ENCODE results near the gene GNAI2. TPM values are rescaled to one million over a fixed set of nuclear protein-coding genes. Genes with fewer than 3 reads are reported as not detected.

GNAI2 gene
- polyA plus RNA-seq, 4 donors = 23.9 to 117 (median 81.9) TPM

DNA sequence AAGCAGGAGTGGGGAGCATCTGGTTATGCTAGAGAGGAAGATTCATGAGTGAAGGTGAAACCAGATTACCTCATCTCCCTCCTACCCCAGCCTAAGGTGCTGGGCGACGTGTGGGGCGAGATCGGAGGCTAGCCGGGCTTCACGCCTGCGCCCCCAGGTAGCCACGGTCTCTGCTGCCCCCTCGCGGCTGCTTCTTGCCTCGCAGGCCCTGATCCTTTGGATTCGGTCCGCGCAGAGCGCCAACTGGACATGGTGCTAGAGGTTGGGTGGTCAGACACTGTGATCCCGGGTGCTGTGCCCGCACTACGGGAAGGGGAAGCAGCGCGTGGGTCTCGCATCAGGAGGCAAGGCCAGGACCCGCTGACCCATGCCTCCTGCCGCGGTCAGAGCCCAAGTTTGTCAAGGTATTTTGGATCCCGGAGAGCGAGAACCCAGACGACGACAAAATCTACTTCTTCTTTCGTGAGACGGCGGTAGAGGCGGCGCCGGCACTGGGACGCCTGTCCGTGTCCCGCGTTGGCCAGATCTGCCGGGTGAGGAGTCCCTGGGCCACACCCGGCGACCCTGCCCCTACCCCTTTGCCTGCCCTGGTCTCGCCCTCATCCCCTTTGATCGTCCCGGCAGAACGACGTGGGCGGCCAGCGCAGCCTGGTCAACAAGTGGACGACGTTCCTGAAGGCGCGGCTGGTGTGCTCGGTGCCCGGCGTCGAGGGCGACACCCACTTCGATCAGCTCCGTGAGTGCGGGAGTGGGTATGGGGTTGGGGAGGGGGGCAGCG lies 37.1 kb downstream of the GNAI2 start:
- H3K27me3 ChIP-seq (ENCODE audit: control insufficient read depth in 3 of 3, insufficient read depth in 3 of 3, low read length in 3 of 3) = peaks cover 0 to 28% (median 5%) of the 10 kb centered on the region in 3 donors
- 1 to 5% (median 3%) methylated on average over 47 to 61 of the region's 61 CpGs for WGBS, 3 donors
- H3K9me3 ChIP-seq (ENCODE audit: control insufficient read depth in 2 of 2, insufficient read depth in 1 of 2, low read depth in 1 of 2, low read length in 1 of 2) = no peaks in the 10 kb centered on the region
- FAIRE-seq (no peak), DNase-seq (peak; percentile 84 to 92)
- H3K36me3 ChIP-seq (ENCODE audit: control insufficient read depth in 3 of 3, insufficient read depth in 2 of 3, low read depth in 1 of 3, low read length in 3 of 3) = peaks cover 3 to 75% (median 9%) of the 10 kb centered on the region in 3 donors
- H3K4me1 ChIP-seq (ENCODE audit: control insufficient read depth in 3 of 3, insufficient read depth in 2 of 3, low read depth in 1 of 3, low read length in 2 of 3) = peaks cover 0 to 65% (median under 1%) of the 10 kb centered on the region in 3 donors
- H3K27ac ChIP-seq (ENCODE audit: low read depth in 1 of 3, low read length in 2 of 3) = no peak overlapping the region
- peak overlapping the region in 2 of 3 donors; percentile 14 to 31 for H3K4me3 ChIP-seq (ENCODE audit: low read depth in 1 of 3, low read length in 3 of 3)

DNA sequence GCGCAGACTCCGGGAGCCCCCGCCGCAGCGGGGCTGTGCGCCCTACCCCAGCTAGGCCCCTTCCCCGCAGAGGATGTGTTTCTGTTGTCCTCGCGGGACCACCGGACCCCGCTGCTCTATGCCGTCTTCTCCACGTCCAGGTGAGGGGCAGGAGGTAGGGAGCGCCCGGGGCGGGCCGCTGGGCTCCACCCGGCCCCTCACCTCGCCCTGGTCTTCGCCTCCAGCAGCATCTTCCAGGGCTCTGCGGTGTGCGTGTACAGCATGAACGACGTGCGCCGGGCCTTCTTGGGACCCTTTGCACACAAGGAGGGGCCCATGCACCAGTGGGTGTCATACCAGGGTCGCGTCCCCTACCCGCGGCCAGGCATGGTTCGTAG lies 37.7 kb downstream of the GNAI2 start:
- Histone ChIP-seq H3K4me1 (ENCODE audit: control insufficient read depth in 3 of 3, insufficient read depth in 2 of 3, low read depth in 1 of 3, low read length in 2 of 3) (peaks cover 0 to 59% (median 0%) of the 10 kb centered on the region in 3 donors), H3K36me3 (ENCODE audit: control insufficient read depth in 3 of 3, insufficient read depth in 2 of 3, low read depth in 1 of 3, low read length in 3 of 3) (peaks cover 3 to 81% (median 9%) of the 10 kb centered on the region in 3 donors), H3K9me3 (ENCODE audit: control insufficient read depth in 2 of 2, insufficient read depth in 1 of 2, low read depth in 1 of 2, low read length in 1 of 2) (no peaks in the 10 kb centered on the region), H3K4me3 (ENCODE audit: low read depth in 1 of 3, low read length in 3 of 3) (no peak overlapping the region), H3K27me3 (ENCODE audit: control insufficient read depth in 3 of 3, insufficient read depth in 3 of 3, low read length in 3 of 3) (peaks cover 0 to 28% (median 5%) of the 10 kb centered on the region in 3 donors), H3K27ac (ENCODE audit: low read depth in 1 of 3, low read length in 2 of 3) (no peak overlapping the region)
- DNase-seq (no peak), FAIRE-seq (no peak)
- 59 to 67% (median 61%) methylated on average over 21 to 31 of the region's 31 CpGs for WGBS, 3 donors

DNA sequence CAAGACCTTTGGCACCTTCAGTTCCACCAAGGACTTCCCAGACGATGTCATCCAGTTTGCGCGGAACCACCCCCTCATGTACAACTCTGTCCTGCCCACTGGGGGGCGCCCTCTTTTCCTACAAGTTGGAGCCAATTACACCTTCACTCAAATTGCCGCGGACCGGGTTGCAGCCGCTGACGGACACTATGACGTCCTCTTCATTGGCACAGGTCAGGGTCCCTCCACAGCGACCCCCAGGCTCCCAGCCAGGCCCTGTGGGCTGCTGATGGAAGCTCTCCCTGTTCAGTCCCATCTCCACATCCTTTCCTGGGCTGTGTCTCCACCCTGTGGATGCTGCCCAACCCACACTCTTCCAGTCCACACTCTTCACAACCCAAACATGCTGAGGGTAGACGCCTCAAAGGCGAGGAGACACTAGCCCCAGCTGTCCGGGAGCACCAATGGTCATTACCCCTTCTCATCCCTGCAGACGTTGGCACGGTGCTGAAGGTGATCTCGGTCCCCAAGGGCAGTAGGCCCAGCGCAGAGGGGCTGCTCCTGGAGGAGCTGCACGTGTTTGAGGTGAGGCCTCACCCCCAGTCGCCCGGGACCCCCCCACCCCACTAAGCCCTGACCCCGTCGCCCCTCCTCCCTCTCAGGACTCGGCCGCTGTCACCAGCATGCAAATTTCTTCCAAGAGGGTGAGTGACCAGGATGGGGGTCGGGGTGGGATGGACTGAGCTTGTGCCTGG lies 38.5 kb downstream of the GNAI2 start:
- Histone ChIP-seq H3K9me3 (ENCODE audit: control insufficient read depth in 2 of 2, insufficient read depth in 1 of 2, low read depth in 1 of 2, low read length in 1 of 2) (no peaks in the 10 kb centered on the region), H3K27ac (ENCODE audit: low read depth in 1 of 3, low read length in 2 of 3) (no peak overlapping the region), H3K36me3 (ENCODE audit: control insufficient read depth in 3 of 3, insufficient read depth in 2 of 3, low read depth in 1 of 3, low read length in 3 of 3) (peaks cover 3 to 84% (median 9%) of the 10 kb centered on the region in 3 donors), H3K4me3 (ENCODE audit: low read depth in 1 of 3, low read length in 3 of 3) (no peak overlapping the region), H3K27me3 (ENCODE audit: control insufficient read depth in 3 of 3, insufficient read depth in 3 of 3, low read length in 3 of 3) (peaks cover 0 to 28% (median 5%) of the 10 kb centered on the region in 3 donors), H3K4me1 (ENCODE audit: control insufficient read depth in 3 of 3, insufficient read depth in 2 of 3, low read depth in 1 of 3, low read length in 2 of 3) (peaks cover 0 to 52% (median 0%) of the 10 kb centered on the region in 3 donors)
- FAIRE-seq = no peak
- DNase-seq = peak; percentile 78 to 80
- 31 to 39% (median 35%) methylated on average over 25 to 26 of the region's 26 CpGs for WGBS, 3 donors

DNA sequence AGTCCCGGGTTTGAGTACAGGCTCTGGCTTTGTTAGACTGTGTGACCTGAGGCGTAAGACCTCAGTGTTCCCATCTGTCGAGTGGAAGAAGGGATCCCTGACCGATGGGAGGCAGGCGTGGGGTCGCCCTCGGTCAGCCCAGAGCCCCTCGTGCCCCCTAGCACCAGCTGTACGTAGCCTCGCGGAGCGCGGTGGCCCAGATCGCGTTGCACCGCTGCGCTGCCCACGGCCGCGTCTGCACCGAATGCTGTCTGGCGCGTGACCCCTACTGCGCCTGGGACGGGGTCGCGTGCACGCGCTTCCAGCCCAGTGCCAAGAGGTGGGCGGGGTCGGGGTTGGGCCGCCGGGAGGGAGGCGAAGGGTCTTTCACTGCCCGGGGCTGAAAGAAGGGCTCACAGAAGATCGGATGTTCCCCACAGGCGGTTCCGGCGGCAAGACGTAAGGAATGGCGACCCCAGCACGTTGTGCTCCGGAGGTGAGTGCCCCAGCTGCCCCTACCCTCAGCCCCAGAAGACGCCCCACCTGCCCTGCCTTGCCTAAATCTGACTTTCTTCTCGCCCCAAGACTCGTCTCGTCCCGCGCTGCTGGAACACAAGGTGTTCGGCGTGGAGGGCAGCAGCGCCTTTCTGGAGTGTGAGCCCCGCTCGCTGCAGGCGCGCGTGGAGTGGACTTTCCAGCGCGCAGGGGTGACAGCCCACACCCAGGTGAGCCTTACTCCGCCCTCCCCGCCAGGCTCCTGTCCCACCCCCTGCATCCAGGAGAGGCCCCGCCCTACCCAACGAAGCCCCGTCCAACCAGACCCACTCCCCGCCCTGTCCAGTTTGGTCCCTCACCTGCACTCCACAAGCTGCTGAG lies 39.4 kb downstream of the GNAI2 start:
- H3K4me3 ChIP-seq (ENCODE audit: low read depth in 1 of 3, low read length in 3 of 3) = no peak overlapping the region
- DNase-seq = no peak
- H3K4me1 ChIP-seq (ENCODE audit: control insufficient read depth in 3 of 3, insufficient read depth in 2 of 3, low read depth in 1 of 3, low read length in 2 of 3) = peaks cover 0 to 44% (median 0%) of the 10 kb centered on the region in 3 donors
- H3K9me3 ChIP-seq (ENCODE audit: control insufficient read depth in 2 of 2, insufficient read depth in 1 of 2, low read depth in 1 of 2, low read length in 1 of 2) = no peaks in the 10 kb centered on the region
- FAIRE-seq = no peak
- H3K27me3 ChIP-seq (ENCODE audit: control insufficient read depth in 3 of 3, insufficient read depth in 3 of 3, low read length in 3 of 3) = peaks cover 0 to 28% (median 5%) of the 10 kb centered on the region in 3 donors
- peaks cover 3 to 77% (median 9%) of the 10 kb centered on the region in 3 donors for H3K36me3 ChIP-seq (ENCODE audit: control insufficient read depth in 3 of 3, insufficient read depth in 2 of 3, low read depth in 1 of 3, low read length in 3 of 3)
- H3K27ac ChIP-seq (ENCODE audit: low read depth in 1 of 3, low read length in 2 of 3) = no peak overlapping the region
- WGBS, 3 donors = 58 to 85% (median 61%) methylated on average over 61 to 65 of the region's 65 CpGs

DNA sequence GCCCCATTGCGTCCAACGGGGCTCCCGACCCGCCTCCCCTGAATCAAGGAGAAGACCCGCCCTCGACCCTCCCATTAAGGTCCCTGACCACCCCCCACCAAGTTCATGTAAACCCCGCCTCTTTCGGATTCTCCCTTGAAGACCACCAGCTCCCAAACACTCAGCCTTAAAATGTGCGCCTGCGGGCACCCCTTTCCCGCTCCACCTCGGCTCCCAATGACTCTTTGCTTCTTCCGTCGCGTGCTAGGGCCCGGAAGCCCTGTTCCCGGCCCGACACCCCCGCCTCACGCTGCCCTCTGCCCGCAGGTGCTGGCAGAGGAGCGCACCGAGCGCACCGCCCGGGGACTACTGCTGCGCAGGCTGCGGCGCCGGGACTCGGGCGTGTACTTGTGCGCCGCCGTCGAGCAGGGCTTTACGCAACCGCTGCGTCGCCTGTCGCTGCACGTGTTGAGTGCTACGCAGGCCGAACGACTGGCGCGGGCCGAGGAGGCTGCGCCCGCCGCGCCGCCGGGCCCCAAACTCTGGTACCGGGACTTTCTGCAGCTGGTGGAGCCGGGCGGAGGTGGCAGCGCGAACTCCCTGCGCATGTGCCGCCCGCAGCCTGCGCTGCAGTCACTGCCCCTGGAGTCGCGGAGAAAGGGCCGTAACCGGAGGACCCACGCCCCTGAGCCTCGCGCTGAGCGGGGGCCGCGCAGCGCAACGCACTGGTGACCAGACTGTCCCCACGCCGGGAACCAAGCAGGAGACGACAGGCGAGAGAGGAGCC lies 40.2 kb downstream of the GNAI2 start:
- Histone ChIP-seq H3K27me3 (ENCODE audit: control insufficient read depth in 3 of 3, insufficient read depth in 3 of 3, low read length in 3 of 3) (peaks cover 0 to 28% (median 5%) of the 10 kb centered on the region in 3 donors), H3K4me3 (ENCODE audit: low read depth in 1 of 3, low read length in 3 of 3) (no peak overlapping the region), H3K9me3 (ENCODE audit: control insufficient read depth in 2 of 2, insufficient read depth in 1 of 2, low read depth in 1 of 2, low read length in 1 of 2) (no peaks in the 10 kb centered on the region), H3K27ac (ENCODE audit: low read depth in 1 of 3, low read length in 2 of 3) (no peak overlapping the region), H3K36me3 (ENCODE audit: control insufficient read depth in 3 of 3, insufficient read depth in 2 of 3, low read depth in 1 of 3, low read length in 3 of 3) (peaks cover 3 to 69% (median 9%) of the 10 kb centered on the region in 3 donors), H3K4me1 (ENCODE audit: control insufficient read depth in 3 of 3, insufficient read depth in 2 of 3, low read depth in 1 of 3, low read length in 2 of 3) (peaks cover 0 to 36% (median 0%) of the 10 kb centered on the region in 3 donors)
- FAIRE-seq (no peak), DNase-seq (no peak)
- 60 to 79% (median 71%) methylated on average over 67 to 79 of the region's 79 CpGs for WGBS, 3 donors

DNA sequence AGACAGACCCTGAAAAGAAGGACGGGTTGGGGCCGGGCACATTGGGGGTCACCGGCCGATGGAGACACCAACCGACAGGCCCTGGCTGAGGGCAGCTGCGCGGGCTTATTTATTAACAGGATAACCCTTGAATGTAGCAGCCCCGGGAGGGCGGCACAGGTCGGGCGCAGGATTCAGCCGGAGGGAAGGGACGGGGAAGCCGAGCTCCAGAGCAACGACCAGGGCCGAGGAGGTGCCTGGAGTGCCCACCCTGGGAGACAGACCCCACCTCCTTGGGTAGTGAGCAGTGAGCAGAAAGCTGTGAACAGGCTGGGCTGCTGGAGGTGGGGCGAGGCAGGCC lies 40.7 kb downstream of the GNAI2 start:
- Histone ChIP-seq H3K9me3 (ENCODE audit: control insufficient read depth in 2 of 2, insufficient read depth in 1 of 2, low read depth in 1 of 2, low read length in 1 of 2) (no peaks in the 10 kb centered on the region), H3K27ac (ENCODE audit: low read depth in 1 of 3, low read length in 2 of 3) (no peak overlapping the region), H3K4me1 (ENCODE audit: control insufficient read depth in 3 of 3, insufficient read depth in 2 of 3, low read depth in 1 of 3, low read length in 2 of 3) (peaks cover 0 to 30% (median 0%) of the 10 kb centered on the region in 3 donors), H3K4me3 (ENCODE audit: low read depth in 1 of 3, low read length in 3 of 3) (no peak overlapping the region), H3K36me3 (ENCODE audit: control insufficient read depth in 3 of 3, insufficient read depth in 2 of 3, low read depth in 1 of 3, low read length in 3 of 3) (peaks cover 3 to 63% (median 9%) of the 10 kb centered on the region in 3 donors), H3K27me3 (ENCODE audit: control insufficient read depth in 3 of 3, insufficient read depth in 3 of 3, low read length in 3 of 3) (peaks cover 0 to 28% (median 5%) of the 10 kb centered on the region in 3 donors)
- 65 to 78% (median 76%) methylated on average over 17 of the region's 17 CpGs for WGBS, 3 donors
- FAIRE-seq = no peak
- peak in 1 of 2 donors; percentile 43 for DNase-seq

DNA sequence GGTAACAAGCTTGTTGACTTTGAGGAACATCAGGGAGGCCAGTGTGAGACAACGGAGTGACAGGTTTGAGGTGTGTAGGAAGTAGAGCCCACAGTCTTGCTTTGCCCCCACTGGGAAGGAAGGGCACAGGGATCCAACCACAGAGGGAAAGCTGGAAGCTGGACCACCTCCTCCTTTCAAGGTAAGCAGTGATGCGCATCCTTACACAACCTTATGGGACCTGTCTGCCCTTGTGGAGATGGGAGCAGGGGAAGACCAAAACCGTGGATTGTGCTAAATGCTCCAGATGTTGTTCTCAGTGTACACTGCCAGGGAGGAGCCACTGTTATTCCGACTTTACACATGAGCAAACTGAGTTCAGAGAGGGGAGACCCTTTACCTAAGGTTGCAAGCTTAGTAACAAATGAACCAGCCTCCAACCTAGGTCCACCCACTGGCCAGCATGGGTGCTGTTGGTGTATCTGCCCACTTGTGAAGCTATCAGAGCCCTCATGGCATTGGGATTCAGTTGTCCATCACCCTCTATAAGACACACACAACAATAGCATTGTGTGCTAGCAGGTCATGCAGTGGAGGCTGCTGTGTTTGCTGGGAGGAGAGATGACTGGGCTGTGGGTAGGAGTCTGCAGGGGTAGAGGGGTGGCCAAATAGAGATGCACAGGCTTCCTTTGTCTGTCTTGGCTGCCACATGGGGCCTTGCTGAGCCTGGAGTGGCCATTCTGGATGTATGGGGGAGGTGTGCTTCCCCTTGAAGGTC lies 42.3 kb downstream of the GNAI2 start:
- H3K27me3 ChIP-seq (ENCODE audit: control insufficient read depth in 3 of 3, insufficient read depth in 3 of 3, low read length in 3 of 3) = peaks cover 0 to 28% (median 5%) of the 10 kb centered on the region in 3 donors
- no peak overlapping the region for H3K27ac ChIP-seq (ENCODE audit: low read depth in 1 of 3, low read length in 2 of 3)
- peaks cover 3 to 55% (median 9%) of the 10 kb centered on the region in 3 donors for H3K36me3 ChIP-seq (ENCODE audit: control insufficient read depth in 3 of 3, insufficient read depth in 2 of 3, low read depth in 1 of 3, low read length in 3 of 3)
- H3K9me3 ChIP-seq (ENCODE audit: control insufficient read depth in 2 of 2, insufficient read depth in 1 of 2, low read depth in 1 of 2, low read length in 1 of 2) = no peaks in the 10 kb centered on the region
- no peak overlapping the region for H3K4me3 ChIP-seq (ENCODE audit: low read depth in 1 of 3, low read length in 3 of 3)
- H3K4me1 ChIP-seq (ENCODE audit: control insufficient read depth in 3 of 3, insufficient read depth in 2 of 3, low read depth in 1 of 3, low read length in 2 of 3) = peaks cover 0 to 15% (median 0%) of the 10 kb centered on the region in 3 donors
- WGBS, 3 donors = 75 to 83% (median 80%) methylated on average over 4 of the region's 4 CpGs
- DNase-seq (no peak), FAIRE-seq (no peak)

All from small intestine (tissue), 7 donors.